HFFc6 (cell line): ENCODE measurements around the gene MED20. TPM values are rescaled to one million over a fixed set of nuclear protein-coding genes. Genes with fewer than 3 reads are reported as not detected.
"Not testable (repeated sequence)": the region's sequence is repeated elsewhere in the genome, so short reads cannot be mapped to it uniquely, and the experiment has no call there.

Experiments
- DNase-seq: peaks from one replicate; pipeline ENCODE4 v3.0.0-alpha.2; 2018
- H3K27ac Mint-ChIP-seq: 2 replicates; pipeline ENCODE4 v1.8.0; 2020; ENCODE audit warnings: mild to moderate bottlenecking, mixed read lengths
- H3K27me3 Mint-ChIP-seq: 2 replicates; pipeline ENCODE4 v1.8.0; 2021; ENCODE audit warnings: mild to moderate bottlenecking, moderate library complexity, mixed read lengths; ENCODE audit not compliant: insufficient read depth
- H3K36me3 Mint-ChIP-seq: 2 replicates; pipeline ENCODE4 v1.8.0; 2021; ENCODE audit warnings: low read depth, mixed read lengths
- H3K4me1 Mint-ChIP-seq: 2 replicates; pipeline ENCODE4 v1.8.0; 2020; ENCODE audit warnings: low read depth, mixed read lengths
- H3K4me3 Mint-ChIP-seq: 2 replicates; pipeline ENCODE4 v1.8.0; 2020; ENCODE audit warnings: mild to moderate bottlenecking, moderate library complexity, mixed read lengths
- H3K9me3 Mint-ChIP-seq: 2 replicates; pipeline ENCODE4 v1.8.0; 2020; ENCODE audit warnings: mild to moderate bottlenecking, mixed read lengths
- total RNA-seq, 6 experiments: library from RNA; stranded (reverse); fragmentation: NEBNext Ultra II Directional; extraction: Animal tissue kit (Norgen Biotek cat#: 25700); gene quantifications; 2 replicates in 1 of 6; 3 replicates in 5 of 6; pipeline ENCODE4 v1.2.3, GENCODE V29; 2021
- TF ChIP-seq, protein P1 (sequence below): fragments of 200-600 bp; sonication (generic); IDR thresholded peaks from 2 replicates; pipeline ENCODE4 v1.5.0; 2021; ENCODE audit warnings: antibody characterized with exemption, mild to moderate bottlenecking

Gene MED20
- total RNA-seq, 6 experiments from 2014 or later = 22.8 to 28.4 (median 26.0) TPM

- Mint-ChIP-seq H3K27ac (no peak overlapping the region), H3K36me3 (no peaks in the 10 kb centered on the region), H3K4me1 (peaks cover 29% of the 10 kb centered on the region), H3K4me3 (no peak overlapping the region), H3K9me3 (no peaks in the 10 kb centered on the region), H3K27me3 (peaks cover 4% of the 10 kb centered on the region; the same call in 1 of the 2 replicates)
- TF ChIP-seq, protein P1, sequence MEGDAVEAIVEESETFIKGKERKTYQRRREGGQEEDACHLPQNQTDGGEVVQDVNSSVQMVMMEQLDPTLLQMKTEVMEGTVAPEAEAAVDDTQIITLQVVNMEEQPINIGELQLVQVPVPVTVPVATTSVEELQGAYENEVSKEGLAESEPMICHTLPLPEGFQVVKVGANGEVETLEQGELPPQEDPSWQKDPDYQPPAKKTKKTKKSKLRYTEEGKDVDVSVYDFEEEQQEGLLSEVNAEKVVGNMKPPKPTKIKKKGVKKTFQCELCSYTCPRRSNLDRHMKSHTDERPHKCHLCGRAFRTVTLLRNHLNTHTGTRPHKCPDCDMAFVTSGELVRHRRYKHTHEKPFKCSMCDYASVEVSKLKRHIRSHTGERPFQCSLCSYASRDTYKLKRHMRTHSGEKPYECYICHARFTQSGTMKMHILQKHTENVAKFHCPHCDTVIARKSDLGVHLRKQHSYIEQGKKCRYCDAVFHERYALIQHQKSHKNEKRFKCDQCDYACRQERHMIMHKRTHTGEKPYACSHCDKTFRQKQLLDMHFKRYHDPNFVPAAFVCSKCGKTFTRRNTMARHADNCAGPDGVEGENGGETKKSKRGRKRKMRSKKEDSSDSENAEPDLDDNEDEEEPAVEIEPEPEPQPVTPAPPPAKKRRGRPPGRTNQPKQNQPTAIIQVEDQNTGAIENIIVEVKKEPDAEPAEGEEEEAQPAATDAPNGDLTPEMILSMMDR = no peak
- no peak for DNase-seq
These were observed 22.5 kb upstream of the MED20 start for GRCh38 chr6:41943456-41943855.

DNA sequence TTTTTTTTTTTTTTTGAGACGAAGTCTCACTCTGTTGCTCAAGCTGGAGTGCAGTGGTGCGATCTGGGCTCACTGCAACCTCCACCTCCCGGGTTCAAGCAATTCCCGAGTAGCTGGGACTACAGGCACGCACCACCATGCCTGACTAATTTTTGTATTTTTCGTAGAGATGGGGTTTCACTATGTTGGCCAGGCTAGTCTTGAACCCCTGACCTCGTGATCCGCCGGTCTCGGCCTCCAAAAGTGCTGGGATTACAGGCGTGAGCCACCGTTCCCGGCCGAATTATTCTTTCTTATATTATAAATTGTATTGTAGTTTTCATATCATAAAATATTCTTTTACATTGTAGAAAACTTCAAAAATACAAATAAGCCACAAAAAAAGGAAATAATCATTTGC is 21.9 kb upstream of the MED20 start:
- not testable (repeated sequence) for H3K27me3 Mint-ChIP-seq, H3K4me3 Mint-ChIP-seq, H3K36me3 Mint-ChIP-seq, H3K27ac Mint-ChIP-seq, DNase-seq, H3K9me3 Mint-ChIP-seq
- peaks cover 35% of the 10 kb centered on the region for H3K4me1 Mint-ChIP-seq

GRCh38 chr6:41942067-41942851 is 21.3 kb upstream of the MED20 start:
- no peak for DNase-seq
- Mint-ChIP-seq H3K27ac (peak overlapping the region; percentile 85), H3K36me3 (no peaks in the 10 kb centered on the region), H3K27me3 (no peaks in the 10 kb centered on the region; the same call in 1 of the 2 replicates), H3K4me1 (peaks cover 41% of the 10 kb centered on the region), H3K9me3 (no peaks in the 10 kb centered on the region), H3K4me3 (peak overlapping the region; percentile 86)
- TF ChIP-seq, protein P1 = no peak

GRCh38 chr6:41941280-41942066 is 20.5 kb upstream of the MED20 start, which contains the start of gene CCND3:
Gene CCND3 (minus strand): TSS chr6:41941808. CDS start chr6:41941649, 159 bp downstream.
- Mint-ChIP-seq H3K27ac (peak within 1 kb of the TSS; percentile 85), H3K4me1 (peaks cover 45% of the 10 kb centered on the region), H3K36me3 (peaks cover 3% of the 10 kb centered on the region), H3K27me3 (no peaks in the 10 kb centered on the region; the same call in 1 of the 2 replicates), H3K4me3 (peak within 1 kb of the TSS; percentile 94), H3K9me3 (no peaks in the 10 kb centered on the region)
- TF ChIP-seq, protein P1 = no peak; the same call in 1 of the 2 replicates
- peak; percentile 87 for DNase-seq

GRCh38 chr6:41940759-41941279 is 19.9 kb upstream of the MED20 start:
- Mint-ChIP-seq H3K27ac (peak overlapping the region; percentile 77), H3K36me3 (peaks cover 5% of the 10 kb centered on the region), H3K4me1 (peaks cover 52% of the 10 kb centered on the region), H3K4me3 (peak overlapping the region; percentile 94), H3K27me3 (no peaks in the 10 kb centered on the region; the same call in 1 of the 2 replicates), H3K9me3 (no peaks in the 10 kb centered on the region)
- TF ChIP-seq, protein P1 = no peak
- DNase-seq = peak; percentile 23
